Stimulated activated CD4-positive, alpha-beta T cell treated with anti-CD3 and anti-CD28 coated beads, Interleukin-2, amount 100 ng/mL, for 24 hours (primary cell): Measurements from ENCODE around the gene PIGR.

Experiments used
- DNase-seq, 2 donors: peaks; one replicate each; pipeline ENCODE4 v3.0.0-alpha.2; 2020

The PIGR gene

DNA sequence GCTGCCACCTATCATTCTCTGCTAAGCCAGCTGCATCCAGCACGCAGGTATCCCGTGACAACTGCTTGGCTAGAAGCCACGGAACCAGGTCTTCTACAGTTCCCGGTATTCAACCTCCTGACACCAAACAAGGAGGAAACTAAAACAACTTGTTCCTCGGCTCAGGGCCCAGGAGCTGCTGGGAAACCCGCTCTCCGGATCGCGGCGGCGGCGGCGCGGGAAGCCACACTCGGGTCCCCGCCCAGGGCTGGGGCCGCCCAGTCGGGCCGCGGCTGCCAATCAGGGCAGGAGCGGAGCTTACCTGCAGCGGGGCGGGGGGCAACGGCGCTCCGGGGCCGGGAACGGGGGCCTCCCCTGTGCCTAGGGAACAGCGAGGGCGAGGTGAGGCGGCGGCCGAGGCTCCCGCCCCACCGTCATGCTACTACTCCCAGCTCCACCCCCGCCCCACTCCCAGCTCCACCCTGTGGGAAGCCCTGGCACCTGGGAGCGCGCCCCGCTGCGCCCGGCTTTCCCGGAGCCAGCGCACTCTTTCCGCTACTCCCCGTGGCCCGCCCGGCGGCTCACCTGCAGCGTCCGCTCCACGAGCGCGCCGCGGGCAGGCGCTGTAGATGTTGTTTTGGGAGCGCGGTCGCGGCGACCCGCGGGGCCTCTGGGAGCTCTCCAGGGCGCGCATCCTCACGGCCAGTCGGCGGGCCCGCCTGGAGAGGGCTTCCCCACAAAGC lies 36.9 kb downstream of the PIGR start:
- peak in 1 of 2 donors; percentile 64 for DNase-seq

DNA sequence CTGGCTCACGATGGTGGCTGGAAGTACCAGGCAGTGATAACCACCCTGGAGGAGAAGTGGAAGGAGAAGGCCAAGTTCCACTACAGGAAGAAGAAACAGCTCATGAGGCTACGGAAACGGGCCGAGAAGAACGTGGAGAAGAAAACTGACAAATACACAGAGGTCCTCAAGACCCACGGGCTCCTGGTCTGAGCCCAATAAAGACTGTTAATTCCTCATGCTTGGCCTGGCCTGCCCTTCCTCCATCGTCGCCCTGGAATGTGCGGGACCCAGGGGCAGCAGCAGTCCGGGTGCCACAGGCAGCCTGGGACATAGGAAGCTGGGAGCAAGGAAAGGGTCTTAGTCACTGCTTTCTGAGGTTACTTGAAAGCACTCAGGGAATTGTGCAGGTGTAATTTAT lies 38.2 kb downstream of the PIGR start:
- DNase-seq = no peak

DNA sequence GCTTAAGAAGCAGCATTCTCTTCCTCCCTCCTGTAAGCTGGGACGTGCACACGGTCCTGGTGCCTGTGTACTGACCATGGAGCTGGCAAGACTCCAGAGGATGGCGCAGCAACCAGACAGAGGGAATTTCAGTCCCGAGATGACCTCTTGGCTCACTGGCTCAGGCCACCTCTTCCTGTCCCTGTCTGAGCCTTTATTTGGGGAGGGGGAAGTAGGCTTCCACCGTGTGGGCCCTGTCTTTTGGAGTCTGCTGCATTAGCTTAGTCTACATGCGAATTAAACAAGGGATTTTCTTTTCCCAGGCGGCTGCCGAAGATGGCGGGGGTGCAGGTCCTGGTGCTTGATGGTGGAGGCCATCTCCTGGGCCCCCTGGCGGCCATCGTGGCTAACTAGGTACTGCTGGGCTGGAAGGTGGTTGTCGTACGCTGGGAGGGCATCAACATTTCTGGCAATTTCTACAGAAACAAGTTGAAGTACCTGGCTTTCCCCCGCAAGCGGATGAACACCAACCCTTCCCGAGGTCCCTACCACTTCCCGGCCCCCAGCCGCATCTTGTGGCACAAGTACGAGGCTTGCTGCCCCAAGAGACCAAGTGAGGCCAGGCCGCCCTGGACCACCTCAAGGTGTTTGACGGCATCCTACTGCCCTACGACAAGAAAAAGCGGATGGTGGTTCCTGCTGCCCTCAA lies 38.8 kb downstream of the PIGR start:
- no peak for DNase-seq

DNA sequence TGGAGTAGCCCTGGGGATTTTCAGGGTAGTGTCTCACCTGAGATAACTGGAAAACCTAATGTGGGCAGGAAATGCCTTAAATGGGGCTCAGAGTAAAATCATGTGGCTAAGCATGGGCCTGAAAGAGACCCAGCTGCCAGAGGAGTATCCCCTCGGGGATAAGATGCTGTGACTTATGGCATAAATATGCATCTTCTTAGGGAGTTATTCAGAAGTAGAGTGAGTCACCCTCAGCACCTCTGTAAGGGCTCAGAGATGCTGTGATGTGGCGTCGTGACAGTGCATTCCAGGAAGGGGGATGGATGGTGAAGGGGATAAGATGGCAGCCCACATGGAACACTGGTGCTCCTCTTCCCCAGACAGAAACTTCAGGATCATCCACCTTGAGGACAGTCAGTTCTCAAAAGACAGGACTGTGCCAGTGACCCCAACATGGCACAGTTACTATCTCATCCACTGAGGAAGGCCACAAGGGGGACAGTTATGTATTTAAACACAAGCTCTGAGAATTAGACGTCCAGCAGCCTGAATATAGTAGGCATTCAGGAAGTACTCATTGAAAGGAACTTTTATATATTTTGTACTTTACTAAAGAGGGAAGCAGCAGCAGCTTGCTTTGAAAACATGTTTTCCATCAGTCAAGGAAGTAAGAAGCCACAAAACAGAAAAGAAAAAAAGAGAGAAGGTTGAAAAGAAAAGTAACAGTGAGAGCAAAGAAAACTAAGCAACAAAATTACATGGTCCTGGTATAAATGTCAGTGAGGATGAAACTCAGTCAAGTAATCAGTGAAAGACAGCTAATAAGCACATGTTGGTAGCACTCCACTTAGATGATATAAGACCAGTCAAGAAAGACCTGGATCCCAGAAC lies 40.7 kb downstream of the PIGR start:
- DNase-seq = peak; percentile 58 to 60

DNA sequence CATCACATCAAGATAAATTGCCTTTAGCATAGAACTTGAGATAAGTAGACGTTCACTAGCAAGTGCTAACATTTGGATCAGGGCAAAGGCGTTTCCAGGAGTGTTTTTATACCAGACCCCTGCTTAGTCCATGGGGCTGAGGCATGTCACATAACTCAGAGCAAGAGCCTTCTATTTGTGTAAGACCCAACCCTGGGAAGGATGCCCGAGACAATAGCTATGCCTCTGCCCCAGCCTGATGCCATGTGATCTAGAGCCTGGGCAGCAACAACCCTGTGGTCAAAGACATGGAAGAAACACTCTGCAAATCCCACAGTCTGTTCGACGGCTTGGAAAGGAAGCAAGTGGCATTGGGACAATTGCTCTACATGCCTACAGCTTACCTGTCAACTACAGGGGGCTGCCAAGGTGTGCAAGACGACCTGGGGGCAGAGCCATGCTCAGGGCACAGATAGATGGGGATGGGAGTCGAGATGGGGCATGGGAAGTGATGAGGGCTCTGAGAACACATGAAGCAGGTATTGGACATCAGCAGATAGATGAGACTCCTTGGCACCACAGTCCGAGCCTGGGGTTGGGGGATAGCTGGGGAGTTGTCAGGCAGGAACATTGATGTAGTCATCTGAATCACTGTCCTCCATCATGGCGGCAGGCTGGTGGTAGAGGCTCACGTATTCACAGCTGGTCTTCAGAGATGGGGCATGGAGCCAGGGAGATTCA lies 41.7 kb downstream of the PIGR start:
- DNase-seq = no peak

DNA sequence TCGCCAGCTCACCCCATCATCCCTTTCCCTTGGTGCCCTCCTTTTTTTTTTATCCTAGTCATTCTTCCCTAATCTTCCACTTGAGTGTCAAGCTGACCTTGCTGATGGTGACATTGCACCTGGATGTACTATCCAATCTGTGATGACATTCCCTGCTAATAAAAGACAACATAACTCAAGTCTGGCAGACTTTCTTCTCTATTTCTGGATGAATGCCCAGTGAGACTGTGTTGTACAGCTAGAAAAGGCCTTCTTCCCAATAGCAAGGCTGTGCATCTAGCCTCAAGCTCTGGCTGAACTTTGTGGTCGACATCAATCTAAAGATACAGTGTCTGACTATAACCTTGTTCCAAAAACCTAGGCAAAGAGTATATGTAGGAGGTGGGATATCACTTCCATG lies 42.6 kb downstream of the PIGR start:
- DNase-seq = no peak

DNA sequence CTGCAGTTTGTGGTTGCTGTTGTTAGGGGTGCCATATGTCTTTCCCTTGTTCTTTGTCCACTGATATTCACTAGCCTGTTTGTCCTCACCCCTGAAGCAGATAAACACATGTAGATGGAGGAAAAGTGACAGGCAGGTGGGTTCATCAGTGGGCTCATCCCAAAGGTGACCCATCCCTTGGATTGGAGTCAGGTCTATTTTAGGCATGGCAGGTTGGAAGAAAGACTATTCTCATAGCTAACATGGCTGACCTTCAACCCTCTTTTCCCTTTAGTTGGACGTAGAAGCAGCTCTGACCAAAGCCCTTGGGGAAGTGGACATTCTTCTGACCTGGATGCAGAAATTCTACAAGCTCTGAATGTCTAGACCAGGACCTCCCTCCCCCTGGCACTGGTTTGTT lies 43.6 kb downstream of the PIGR start:
- no peak for DNase-seq

DNA sequence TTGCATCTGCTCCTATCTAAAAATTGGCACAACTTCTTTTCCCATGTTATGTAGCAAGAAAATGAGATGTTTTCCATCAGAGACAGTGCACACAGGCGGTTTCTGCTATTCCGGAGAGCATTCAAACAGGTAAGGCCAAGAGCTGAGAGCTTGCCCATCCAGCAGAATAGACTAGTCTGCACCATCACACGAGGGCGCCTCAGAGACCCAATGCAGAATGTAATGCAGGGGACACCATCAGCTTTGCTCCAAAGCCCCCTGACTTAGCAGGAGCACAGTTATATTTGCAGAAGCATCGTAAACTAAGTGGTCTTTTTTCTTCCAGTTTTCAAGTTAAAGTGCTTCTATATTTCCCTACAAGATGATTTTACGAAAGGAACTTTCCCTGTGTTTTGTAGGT lies 44.3 kb downstream of the PIGR start:
- DNase-seq = no peak

DNA sequence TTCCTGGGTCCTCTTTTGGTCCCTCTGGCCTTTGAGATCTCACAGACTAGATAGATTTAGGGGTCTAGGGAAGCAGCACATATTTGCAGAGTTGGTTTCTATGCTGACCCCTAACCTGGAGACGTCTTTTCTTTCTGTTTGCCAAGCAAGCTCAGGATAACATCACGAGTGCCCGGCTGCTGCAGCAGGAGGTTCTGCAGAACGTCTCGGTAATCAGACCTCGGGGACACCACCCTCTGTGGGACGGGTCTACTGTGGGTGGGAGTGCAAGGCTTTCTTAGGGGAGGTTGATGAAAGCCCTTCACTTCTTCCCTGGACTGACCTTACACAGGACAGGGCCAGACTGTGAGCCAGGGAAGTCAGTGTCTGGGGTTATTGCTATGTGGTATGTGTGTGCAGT lies 46.1 kb downstream of the PIGR start:
- no peak for DNase-seq

DNA sequence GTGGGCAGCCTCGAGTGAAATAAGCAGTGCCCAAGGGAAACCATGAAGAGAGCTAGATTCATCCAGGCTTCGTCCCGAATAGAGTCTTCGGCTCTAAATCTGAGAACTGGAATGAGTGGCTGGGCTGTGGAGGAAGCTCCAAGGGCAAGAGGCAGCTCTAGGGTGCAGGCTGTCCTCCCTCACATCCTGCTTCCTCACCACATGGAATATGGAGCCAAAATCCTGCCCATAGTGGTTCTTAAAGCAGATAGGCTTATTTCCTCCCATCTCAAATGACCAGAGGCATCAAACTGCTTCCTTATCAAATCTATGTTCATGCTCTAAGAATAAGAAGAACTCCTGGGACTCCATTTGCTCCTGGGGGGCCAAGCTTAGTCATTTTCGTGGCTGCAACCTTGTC lies 46.5 kb downstream of the PIGR start:
- no peak for DNase-seq

DNA sequence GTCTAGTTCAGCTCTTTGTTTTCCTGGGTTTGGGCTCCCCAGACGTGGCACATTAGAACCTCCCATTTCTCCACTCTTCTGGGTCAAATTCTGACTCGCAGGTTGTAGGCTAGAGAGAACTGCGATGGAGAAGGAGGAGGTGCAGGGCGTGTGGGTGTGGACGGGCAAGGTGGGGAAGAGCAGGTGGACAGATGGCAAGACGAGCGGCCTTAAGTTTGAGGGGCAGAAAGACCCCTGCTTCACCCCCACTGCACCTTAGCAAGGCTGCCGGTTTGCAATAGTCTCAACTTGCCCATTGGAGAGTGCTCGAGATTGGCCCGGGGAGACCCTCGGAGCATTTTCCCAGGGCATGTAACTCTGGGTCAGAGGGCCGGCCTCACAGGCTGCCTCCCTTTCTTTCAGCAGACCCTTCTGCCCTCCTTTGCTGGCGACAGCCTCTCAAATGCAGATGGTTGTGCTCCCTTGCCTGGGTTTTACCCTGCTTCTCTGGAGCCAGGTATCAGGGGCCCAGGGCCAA lies 47.3 kb downstream of the PIGR start:
- DNase-seq = no peak

DNA sequence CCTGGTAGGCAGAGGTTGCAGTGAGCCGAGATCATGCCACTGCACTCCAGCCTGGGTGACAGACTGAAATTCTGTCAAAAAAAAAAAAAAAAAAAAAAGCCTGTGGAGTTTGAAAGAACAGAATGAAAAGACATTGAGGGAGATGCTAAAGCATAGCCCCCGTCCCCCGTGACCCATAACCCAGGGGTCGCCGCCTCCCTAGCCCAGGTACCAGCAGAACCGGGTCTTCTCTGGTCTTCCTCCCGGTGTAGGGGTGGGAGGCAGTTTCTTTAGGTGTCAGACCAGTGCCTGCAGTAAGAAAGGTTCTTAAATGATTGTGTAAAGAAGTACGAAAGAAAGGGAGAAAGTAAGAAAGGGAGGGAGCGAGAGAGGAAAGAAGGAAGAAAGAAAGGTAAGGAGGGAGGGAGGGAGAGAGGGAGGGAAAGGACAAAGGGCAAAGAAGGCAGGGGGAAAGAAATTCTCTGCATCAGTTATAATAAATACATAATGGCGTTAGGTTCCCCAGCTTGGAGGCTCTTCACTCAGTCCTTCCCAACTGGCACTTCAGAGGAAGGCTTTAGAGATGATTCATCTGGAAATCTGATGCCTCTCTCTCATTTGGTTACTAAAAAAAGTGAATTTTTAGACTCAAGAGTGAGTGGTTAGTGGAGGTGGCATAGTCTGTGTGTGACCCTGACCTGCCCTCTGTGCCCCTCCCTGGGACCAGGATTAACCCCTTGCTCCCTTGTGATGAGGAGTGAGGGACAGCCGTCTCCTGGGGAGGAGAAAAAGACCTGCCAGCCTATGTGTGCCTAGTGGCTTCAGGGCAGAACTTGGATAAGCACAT lies 48.0 kb downstream of the PIGR start:
- no peak for DNase-seq

DNA sequence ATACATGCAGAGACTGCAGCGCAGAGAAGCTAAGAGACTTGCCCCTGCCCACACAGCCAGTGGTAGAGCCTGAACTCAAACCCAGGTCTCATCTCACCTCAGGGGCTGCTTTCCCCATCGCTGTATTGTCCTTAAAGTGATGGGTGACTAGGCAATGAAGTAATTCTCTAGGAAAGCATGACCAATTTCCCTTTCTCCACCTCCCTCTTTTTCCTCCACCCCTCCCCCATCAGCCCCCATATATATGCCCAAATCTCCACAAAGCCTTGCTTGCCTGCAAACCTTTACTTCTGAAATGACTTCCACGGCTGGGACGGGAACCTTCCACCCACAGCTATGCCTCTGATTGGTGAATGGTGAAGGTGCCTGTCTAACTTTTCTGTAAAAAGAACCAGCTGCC lies 49.1 kb downstream of the PIGR start, which contains the start of gene IL24:
Gene IL24, plus strand, starts transcription at position 269 of the 400 bp plus-strand sequence. CDS start 390 bp downstream, outside the sequence.
- DNase-seq = peak; percentile 72 to 73

DNA sequence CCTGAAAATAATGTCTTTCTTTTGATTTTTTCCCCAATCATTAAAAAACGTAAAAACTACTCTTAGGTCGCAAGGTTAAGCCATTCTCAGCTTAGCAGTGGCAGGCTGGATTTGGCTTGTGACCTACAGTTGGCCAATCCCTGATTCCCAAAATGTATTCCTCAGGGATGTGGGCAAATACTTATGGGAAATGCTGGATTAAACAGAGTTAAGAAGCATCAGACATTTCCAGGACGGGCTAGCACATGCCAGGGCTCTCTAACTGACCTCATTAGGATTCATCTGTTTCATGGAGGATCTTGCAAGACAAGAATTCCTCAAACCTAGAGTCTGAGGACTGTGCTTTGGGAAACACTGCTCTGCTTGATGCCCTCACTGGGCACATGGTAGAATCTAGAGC lies 50.0 kb downstream of the PIGR start:
- no peak for DNase-seq

DNA sequence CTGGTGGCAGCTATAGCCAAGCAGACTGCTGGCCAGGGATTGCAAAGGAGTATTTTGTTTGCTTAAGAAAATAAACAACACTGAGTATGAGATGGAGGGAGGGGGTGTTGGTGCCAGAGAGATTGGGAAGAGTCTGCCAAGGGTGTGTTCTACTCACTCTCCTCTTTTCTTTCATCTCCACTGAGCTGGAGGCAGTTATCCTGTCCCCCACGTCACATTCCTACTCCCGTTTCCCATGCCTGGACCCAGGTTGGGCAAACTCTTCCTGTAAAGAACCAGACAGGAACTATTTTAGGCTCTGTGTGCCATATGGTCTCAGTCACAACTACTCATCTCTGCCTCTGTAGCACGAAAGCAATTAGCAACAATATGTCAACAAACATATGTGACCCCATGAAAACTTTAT lies 50.4 kb downstream of the PIGR start:
- DNase-seq = no peak

DNA sequence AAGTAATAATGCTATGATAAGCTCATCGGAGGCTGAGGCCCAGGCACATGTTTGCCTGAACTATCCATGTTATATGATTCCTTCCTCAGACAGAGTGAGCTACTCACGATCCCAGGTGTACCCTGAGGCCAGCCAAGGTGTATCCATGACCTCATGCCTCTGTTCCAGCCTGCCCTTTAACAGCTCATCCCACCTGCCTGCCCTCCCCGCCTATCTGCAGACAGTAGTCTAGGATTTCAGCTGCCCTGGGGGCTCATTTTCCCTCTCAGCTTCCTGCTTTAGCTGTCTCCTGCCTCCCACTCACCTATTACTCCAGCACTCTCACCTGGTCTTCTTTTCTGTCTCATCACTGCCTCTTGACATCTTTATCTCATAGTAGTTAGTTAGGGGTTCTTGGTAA lies 50.9 kb downstream of the PIGR start:
- no peak for DNase-seq

DNA sequence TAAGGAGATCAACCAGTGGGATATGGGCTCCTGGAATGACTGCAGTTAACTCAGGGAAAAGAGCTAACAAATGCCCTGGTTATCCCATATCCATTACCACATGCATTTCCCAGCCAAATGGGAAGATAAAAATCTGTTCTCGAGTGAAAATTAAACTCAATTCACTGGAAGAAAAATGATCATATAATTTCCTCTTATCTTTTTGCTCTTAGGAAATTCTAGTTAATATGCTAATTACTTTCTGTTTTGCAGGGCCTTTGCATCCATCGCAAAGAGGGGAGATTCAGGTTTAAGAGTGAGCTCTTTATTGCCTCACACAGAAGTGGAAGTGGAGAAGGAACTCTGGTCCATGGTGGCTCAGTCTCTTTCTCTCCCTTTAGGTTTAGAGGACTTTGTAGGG lies 52.9 kb downstream of the PIGR start:
- DNase-seq = no peak

DNA sequence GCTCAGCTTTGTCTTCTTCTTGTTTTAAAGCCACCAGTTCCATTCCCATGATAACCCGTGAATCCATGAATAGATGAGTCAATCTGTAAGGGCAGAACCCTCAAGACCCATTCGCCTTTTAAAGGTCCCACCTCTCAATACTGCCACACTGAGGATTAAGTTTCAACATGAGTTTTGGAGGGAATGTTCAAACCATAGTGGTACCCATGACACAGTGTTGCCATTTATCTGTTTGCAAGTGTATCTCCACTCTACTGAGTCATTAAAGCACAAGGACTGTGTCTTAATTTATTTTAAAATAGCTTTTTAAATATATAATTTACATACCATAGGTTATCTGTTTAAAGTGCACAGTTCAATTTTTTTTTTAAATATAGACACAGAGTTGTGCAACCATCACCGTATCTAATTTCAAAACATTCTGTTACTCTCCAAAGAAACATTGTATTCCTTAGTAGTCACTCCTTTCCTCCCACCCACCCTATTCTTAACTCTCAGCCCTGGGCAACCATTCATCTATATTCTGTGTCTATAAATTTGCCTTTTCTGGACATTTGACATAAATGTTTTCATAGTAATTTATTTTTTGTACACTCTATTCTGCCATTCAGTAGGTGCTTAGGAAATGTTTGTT lies 53.8 kb downstream of the PIGR start:
- DNase-seq = no peak

DNA sequence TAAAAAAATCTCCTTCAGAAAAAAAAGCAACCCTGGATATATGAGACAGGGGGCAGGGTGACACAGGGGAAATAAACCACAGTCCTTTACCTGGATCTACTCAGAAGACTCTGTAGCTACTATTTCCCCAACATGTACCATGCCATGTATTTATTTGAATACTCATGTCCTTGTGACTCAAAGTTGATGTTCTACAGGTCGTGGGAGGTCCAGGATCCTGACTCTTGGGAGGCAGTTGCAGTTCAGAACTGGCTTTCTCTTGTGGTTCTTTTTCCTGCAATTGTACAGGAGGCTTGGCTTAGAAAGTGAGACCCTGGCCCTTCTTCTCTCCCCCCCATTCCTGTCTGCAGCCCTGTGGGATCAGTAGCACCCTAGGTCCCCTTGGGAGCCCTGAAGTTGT lies 54.9 kb downstream of the PIGR start:
- no peak for DNase-seq

DNA sequence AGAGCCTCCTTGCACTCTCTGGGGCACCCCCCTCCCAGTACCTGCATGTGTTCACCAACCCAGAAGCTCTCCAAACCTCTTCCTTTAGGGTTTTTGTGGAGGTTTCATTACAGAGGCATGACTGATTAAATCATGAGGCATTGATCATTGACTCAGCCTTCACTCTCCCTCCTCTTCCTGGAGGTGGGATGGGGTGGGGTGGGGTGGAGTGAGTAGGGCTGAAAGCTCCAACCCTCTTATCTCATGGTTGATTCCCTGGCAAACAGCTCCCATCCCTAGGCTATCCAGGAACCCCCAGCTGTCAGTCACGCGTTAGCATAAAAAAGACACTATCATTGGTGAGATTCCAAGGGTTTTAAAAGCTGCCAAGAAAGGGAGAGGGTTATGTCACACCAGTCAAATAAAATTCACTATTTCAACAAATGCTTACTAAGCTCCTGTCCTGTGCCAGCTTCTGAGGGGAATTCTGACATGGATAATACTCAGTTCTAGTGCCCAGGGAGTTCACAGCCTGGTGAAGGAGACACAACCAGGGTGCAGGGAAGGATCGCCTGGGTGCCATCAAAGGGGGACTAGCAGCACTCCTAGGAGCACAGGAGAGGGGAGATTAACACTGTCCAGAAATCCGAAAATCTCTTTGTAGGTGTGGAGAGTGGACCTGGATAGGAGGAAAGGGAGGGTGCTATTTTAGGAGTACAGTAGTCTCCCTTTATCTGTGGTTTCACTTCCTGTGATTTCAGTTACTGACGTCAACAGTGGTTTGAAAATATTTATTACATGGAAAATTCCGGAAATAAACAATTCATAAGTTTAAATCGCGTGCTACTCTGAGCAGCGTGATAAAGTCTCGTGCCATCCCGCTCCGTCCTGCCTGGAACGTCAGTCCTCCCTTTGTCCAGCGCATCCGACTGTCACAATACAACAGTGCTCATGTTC lies 55.9 kb downstream of the PIGR start:
- DNase-seq = peak in 1 of 2 donors; percentile 31
